ENCODE measurements around the gene SLC11A1.

- TF ChIP-seq CTCF (IDR thresholded peaks at IDR 0.05) (no peak), POLR2A (IDR thresholded peaks at IDR 0.05) (no peak), EP300 (IDR thresholded peaks at IDR 0.05) (no peak), POLR2AphosphoS5 (IDR thresholded peaks at IDR 0.05) (no peak)
Measured at GRCh38 chr2:218342837-218343236, 39.2 kb upstream of the SLC11A1 start.
